Natural killer cell (primary cell): ENCODE data around the gene WFIKKN1. TPM values are rescaled to one million over a fixed set of nuclear protein-coding genes. Genes with fewer than 3 reads are reported as not detected.

Source experiments
- ATAC-seq, 3 donors: fragments of 150-1000 bp in 2 of 3; fragments of 200-7000 bp in 1 of 3; cut with Tn5 transposase; 1 replicate in 1 of 3; 2 replicates in 2 of 3; pipeline ENCODE4 v1.10.0; 2021; ENCODE audit warnings: mild to moderate bottlenecking in 2 of 3, moderate library complexity in 2 of 3
- DNase-seq, 2 donors: peaks; one replicate each; pipeline versions ENCODE4 v3.0.0 to v3.0.0-alpha.2; 2013 to 2021; ENCODE audit warnings: mixed read lengths in 1 of 2
- H3K27ac ChIP-seq: one replicate; pipeline ENCODE4 v1.5.1; 2013; ENCODE audit warnings: mild to moderate bottlenecking, low read length
- H3K27me3 ChIP-seq: one replicate; pipeline ENCODE4 v1.6.1; 2013; ENCODE audit warnings: low read length; ENCODE audit not compliant: control insufficient read depth, insufficient read depth
- H3K36me3 ChIP-seq: one replicate; pipeline ENCODE4 v1.6.1; 2013; ENCODE audit warnings: low read length; ENCODE audit not compliant: control insufficient read depth, insufficient read depth
- H3K4me1 ChIP-seq: one replicate; pipeline ENCODE4 v1.6.1; 2013; ENCODE audit warnings: low read length; ENCODE audit not compliant: control insufficient read depth, insufficient read depth
- H3K4me3 ChIP-seq: one replicate; pipeline ENCODE4 v1.5.1; 2013; ENCODE audit warnings: low read length
- H3K9me3 ChIP-seq: one replicate; pipeline ENCODE4 v1.6.1; 2013; ENCODE audit warnings: low read length; ENCODE audit not compliant: control insufficient read depth, insufficient read depth
- H3K27ac Mint-ChIP-seq, 2 donors: one replicate each; pipeline ENCODE4 v1.8.0; 2022; ENCODE audit warnings: mild to moderate bottlenecking in 2 of 2, mixed read lengths in 2 of 2, moderate library complexity in 1 of 2
- H3K27me3 Mint-ChIP-seq, 2 donors: one replicate each; pipeline ENCODE4 v1.8.0; 2022; ENCODE audit warnings: low read depth in 2 of 2, mixed read lengths in 2 of 2
- H3K36me3 Mint-ChIP-seq: one replicate; pipeline ENCODE4 v1.8.0; 2022; ENCODE audit warnings: mixed read lengths
- H3K4me1 Mint-ChIP-seq, 2 donors: one replicate each; pipeline ENCODE4 v1.8.0; 2022; ENCODE audit warnings: mixed read lengths in 2 of 2
- H3K4me3 Mint-ChIP-seq: one replicate; pipeline ENCODE4 v1.8.0; 2022; ENCODE audit warnings: mild to moderate bottlenecking, moderate library complexity, mixed read lengths
- H3K9me3 Mint-ChIP-seq, 2 donors: one replicate each; pipeline ENCODE4 v1.8.0; 2022; ENCODE audit warnings: mixed read lengths in 2 of 2
- WGBS: methylation state at CpG from one replicate; pipeline ENCODE4 v1.1.7; 2013; ENCODE audit warnings: missing lambda C conversion rate; ENCODE audit not compliant: insufficient coverage; 5-methylcytosine and 5-hydroxymethylcytosine counted together
- intact Hi-C: fragments of 100-400 bp; cut with micrococcal nuclease; formaldehyde crosslinking; loops from one replicate; pipeline ENCODE4 v1.14.2; 2022
- total RNA-seq, 4 donors: library from RNA; stranded (reverse); fragments of 120-200 nt in 1 of 4; gene quantifications; one replicate each; pipeline versions ENCODE4 v1.2.3 to v1.2.4, GENCODE V29; 2013 to 2022
- TF ChIP-seq, protein P1 (sequence below): fragments of 200-600 bp; IDR thresholded peaks from one replicate; pipeline ENCODE4 v1.8.0; 2022; ENCODE audit warnings: antibody characterized with exemption

WFIKKN1 gene
- total RNA-seq, 3 donors from 2014 or later (not counting 1 experiment from before 2014, with no cell fraction given), result 0.60 to 1.7 (median 0.75) TPM

DNA sequence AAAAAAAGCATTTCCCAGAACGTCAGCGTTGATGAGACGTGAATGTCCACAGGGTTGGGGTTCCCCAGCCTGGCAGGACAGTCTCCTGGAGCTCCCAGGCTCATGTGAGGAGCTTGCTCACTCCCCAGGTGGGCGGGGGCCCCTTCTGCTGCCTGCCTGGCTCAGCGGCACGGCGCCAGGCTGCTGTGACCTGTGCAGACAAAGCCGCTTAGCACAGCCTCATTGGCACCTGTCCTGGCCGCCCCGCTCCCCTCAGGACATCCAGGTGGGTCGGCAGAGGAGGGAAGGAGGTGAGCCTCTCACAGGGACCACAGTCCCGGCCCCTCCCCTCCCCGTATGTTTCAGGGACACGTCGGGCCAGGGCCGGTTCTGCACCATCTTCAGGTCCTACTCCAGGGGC is 12.9 kb upstream of the WFIKKN1 start:
- H3K4me1 Mint-ChIP-seq, result peaks cover 0 to 5% of the 10 kb centered on the region in 2 donors
- H3K9me3 ChIP-seq, result no peaks in the 10 kb centered on the region
- DNase-seq (no peak), ATAC-seq (no peak)
- TF ChIP-seq, protein P1, sequence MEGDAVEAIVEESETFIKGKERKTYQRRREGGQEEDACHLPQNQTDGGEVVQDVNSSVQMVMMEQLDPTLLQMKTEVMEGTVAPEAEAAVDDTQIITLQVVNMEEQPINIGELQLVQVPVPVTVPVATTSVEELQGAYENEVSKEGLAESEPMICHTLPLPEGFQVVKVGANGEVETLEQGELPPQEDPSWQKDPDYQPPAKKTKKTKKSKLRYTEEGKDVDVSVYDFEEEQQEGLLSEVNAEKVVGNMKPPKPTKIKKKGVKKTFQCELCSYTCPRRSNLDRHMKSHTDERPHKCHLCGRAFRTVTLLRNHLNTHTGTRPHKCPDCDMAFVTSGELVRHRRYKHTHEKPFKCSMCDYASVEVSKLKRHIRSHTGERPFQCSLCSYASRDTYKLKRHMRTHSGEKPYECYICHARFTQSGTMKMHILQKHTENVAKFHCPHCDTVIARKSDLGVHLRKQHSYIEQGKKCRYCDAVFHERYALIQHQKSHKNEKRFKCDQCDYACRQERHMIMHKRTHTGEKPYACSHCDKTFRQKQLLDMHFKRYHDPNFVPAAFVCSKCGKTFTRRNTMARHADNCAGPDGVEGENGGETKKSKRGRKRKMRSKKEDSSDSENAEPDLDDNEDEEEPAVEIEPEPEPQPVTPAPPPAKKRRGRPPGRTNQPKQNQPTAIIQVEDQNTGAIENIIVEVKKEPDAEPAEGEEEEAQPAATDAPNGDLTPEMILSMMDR, result no peak
- no peaks in the 10 kb centered on the region for H3K4me1 ChIP-seq
- H3K27me3 ChIP-seq, result no peaks in the 10 kb centered on the region
- no peak overlapping the region for H3K4me3 ChIP-seq
- H3K9me3 Mint-ChIP-seq, result no peaks in the 10 kb centered on the region
- H3K27ac ChIP-seq, result no peak overlapping the region
- H3K36me3 ChIP-seq, result no peaks in the 10 kb centered on the region
- intact Hi-C loops, result no loop called here
- no peaks in the 10 kb centered on the region for H3K27me3 Mint-ChIP-seq
- no peak overlapping the region for H3K4me3 Mint-ChIP-seq
- no peaks in the 10 kb centered on the region for H3K36me3 Mint-ChIP-seq
- H3K27ac Mint-ChIP-seq, result no peak overlapping the region
- WGBS, result 94% methylated on average over 16 of the region's 16 CpGs

DNA sequence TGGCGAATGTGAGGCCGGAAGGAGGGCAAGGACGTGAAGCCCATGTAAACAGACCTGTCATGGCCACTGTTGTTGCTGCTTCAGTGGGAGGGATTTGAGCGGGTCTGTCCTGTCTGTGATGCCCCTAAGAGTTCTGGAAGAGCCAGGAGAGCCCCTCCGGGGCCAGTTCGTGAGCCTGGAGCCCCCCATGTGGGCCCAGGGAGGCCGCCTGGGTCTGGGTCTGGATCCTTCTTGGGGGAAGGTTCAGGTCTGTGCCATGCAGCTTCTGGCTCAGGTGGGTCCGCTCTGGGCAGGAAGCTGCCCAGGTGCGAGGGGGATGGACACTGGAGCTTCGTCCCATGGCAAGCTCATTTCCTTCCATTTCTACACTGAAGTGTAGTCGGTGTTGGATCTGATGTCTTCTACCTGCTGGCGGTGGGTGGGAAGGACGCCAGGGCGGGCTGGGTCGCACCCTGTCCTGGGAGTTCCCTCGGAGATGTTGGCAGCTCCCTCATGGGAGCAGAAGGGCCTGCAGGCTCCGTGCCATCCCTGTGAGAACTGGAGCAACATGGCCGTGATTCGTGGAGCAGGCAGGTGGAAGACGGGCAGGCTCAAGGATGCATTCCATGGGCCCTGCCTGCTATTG is 11.2 kb upstream of the WFIKKN1 start:
- 97% methylated on average over 20 of the region's 20 CpGs for WGBS
- DNase-seq (no peak), ATAC-seq (no peak)
- Histone ChIP-seq H3K4me3 (no peak overlapping the region), H3K4me1 (no peaks in the 10 kb centered on the region), H3K9me3 (no peaks in the 10 kb centered on the region), H3K36me3 (no peaks in the 10 kb centered on the region), H3K27ac (no peak overlapping the region), H3K27me3 (no peaks in the 10 kb centered on the region)
- Mint-ChIP-seq H3K27ac (no peak overlapping the region), H3K36me3 (no peaks in the 10 kb centered on the region), H3K4me3 (no peak overlapping the region), H3K4me1 (peaks cover 0 to 5% of the 10 kb centered on the region in 2 donors), H3K27me3 (no peaks in the 10 kb centered on the region), H3K9me3 (no peaks in the 10 kb centered on the region)
- intact Hi-C loops, result no loop called here
- TF ChIP-seq, protein P1, result no peak

DNA sequence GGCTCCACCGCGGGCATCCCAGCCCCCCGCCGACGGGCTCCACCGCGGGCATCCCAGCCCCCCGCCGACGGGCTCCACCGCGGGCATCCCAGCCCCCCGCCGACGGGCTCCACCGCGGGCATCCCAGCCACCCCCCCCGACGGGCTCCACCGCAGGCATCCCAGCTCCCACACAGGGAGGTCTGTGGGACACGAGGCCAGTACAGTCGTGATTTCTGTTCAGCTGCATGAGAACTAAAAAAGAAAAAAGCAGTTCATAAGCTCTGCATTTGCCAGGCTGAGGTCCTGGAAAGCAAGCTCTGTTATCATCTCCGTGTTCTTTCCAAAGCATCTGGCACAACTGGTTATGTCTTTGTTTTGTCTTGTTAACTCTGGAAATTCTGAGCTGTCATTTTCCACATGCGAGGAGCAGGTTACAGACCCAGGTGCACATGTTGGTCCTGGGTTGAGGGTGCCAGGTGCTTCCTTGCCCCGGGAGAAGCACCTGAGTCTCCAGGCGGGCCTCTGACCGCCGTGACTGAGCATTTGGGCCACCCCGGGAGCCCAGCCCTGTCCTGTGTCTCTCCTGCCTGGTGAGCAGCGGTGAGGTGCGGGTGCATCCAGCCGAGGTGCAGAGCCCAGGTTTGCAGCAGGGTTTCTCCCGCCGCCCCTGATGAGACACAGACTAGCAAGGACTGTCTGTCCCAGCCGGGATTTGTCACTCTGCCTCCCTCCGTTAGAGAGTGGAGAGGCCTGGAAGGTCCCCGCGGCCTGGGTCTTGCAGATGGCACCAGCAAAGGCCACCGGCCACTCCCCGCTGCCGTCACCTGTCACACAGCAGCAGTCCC is 9.9 kb upstream of the WFIKKN1 start:
- intact Hi-C loops, result no loop called here
- Mint-ChIP-seq H3K27ac (no peak overlapping the region), H3K27me3 (no peaks in the 10 kb centered on the region), H3K36me3 (no peaks in the 10 kb centered on the region), H3K4me3 (no peak overlapping the region), H3K4me1 (peaks cover 0 to 5% of the 10 kb centered on the region in 2 donors), H3K9me3 (no peaks in the 10 kb centered on the region)
- Histone ChIP-seq H3K9me3 (no peaks in the 10 kb centered on the region), H3K4me3 (no peak overlapping the region), H3K27ac (no peak overlapping the region), H3K27me3 (no peaks in the 10 kb centered on the region), H3K36me3 (peaks cover 4% of the 10 kb centered on the region), H3K4me1 (no peaks in the 10 kb centered on the region)
- DNase-seq, result no peak
- WGBS, result 94% methylated on average over 38 of the region's 41 CpGs
- TF ChIP-seq, protein P1, result no peak
- ATAC-seq, result no peak
